Liver (tissue), 9 donors: ENCODE measurements around the gene CHKA. TPM values are rescaled to one million over a fixed set of nuclear protein-coding genes. Genes with fewer than 3 reads are reported as not detected.

Source experiments
- DNase-seq: peaks from one replicate; pipeline ENCODE4 v3.0.0-alpha.2; 2017; ENCODE audit warnings: low spot score
- H3K27ac ChIP-seq, 2 donors: one replicate each; pipeline ENCODE4 v1.7.0; 2013; ENCODE audit warnings: inconsistent platforms in 2 of 2, low read length in 2 of 2, control low read depth in 1 of 2, low read depth in 1 of 2, mild to moderate bottlenecking in 1 of 2
- H3K27me3 ChIP-seq, 4 donors: one replicate each; pipeline versions ENCODE4 v1.6.1 to v1.7.0; 2013; ENCODE audit warnings: low read length in 3 of 4, inconsistent platforms in 1 of 4, mild to moderate bottlenecking in 1 of 4, moderate library complexity in 1 of 4; ENCODE audit not compliant: control insufficient read depth in 4 of 4, insufficient read depth in 4 of 4
- H3K36me3 ChIP-seq, 4 donors: one replicate each; pipeline versions ENCODE4 v1.6.1 to v1.7.0; 2013; ENCODE audit warnings: low read length in 3 of 4, mild to moderate bottlenecking in 3 of 4, low read depth in 1 of 4, moderate library complexity in 1 of 4; ENCODE audit not compliant: control insufficient read depth in 4 of 4, insufficient read depth in 3 of 4
- H3K4me1 ChIP-seq, 4 donors: one replicate each; pipeline versions ENCODE4 v1.6.1 to v1.7.0; 2013; ENCODE audit warnings: low read length in 3 of 4, mild to moderate bottlenecking in 3 of 4, moderate library complexity in 1 of 4; ENCODE audit not compliant: control insufficient read depth in 4 of 4, insufficient read depth in 4 of 4
- H3K4me3 ChIP-seq, 3 donors: one replicate each; pipeline versions ENCODE4 v1.6.1 to v1.7.0; 2013; ENCODE audit warnings: low read length in 3 of 3, control low read depth in 1 of 3, low read depth in 1 of 3, mild to moderate bottlenecking in 1 of 3
- H3K9ac ChIP-seq, 2 donors: one replicate each; pipeline ENCODE4 v1.7.0; 2013; ENCODE audit warnings: low read length in 2 of 2, mild to moderate bottlenecking in 2 of 2, moderate library complexity in 2 of 2, control low read depth in 1 of 2, low read depth in 1 of 2
- H3K9me3 ChIP-seq, 4 donors: one replicate each; pipeline versions ENCODE4 v1.6.1 to v1.7.0; 2013; ENCODE audit warnings: low read length in 3 of 4; ENCODE audit not compliant: control insufficient read depth in 4 of 4
- EGR1 ChIP-seq, 2 donors: IDR thresholded peaks; 2 replicates each; pipeline ENCODE4 v1.6.1; 2016 to 2018; ENCODE audit warnings: antibody characterized with exemption in 2 of 2, low read depth in 2 of 2
- FOXA1 ChIP-seq: IDR thresholded peaks from 2 replicates; pipeline ENCODE4 v1.6.1; 2016; ENCODE audit warnings: antibody characterized with exemption
- FOXA2 ChIP-seq: IDR thresholded peaks from 2 replicates; pipeline ENCODE4 v1.6.1; 2016; ENCODE audit warnings: antibody characterized with exemption
- GABPA ChIP-seq, 2 donors: IDR thresholded peaks in 1 of 2; conservative IDR thresholded peaks in 1 of 2; 2 replicates each; pipeline ENCODE4 v1.6.1; 2016; ENCODE audit warnings: antibody characterized with exemption in 2 of 2, mild to moderate bottlenecking in 1 of 2, moderate library complexity in 1 of 2
- HNF4A ChIP-seq, 2 donors: conservative IDR thresholded peaks; 2 replicates each; pipeline ENCODE4 v1.6.1; 2016; ENCODE audit warnings: antibody characterized with exemption in 2 of 2, mild to moderate bottlenecking in 2 of 2
- HNF4G ChIP-seq: IDR thresholded peaks from 2 replicates; pipeline ENCODE4 v1.6.1; 2016; ENCODE audit warnings: antibody characterized with exemption
- JUND ChIP-seq, 2 donors: IDR thresholded peaks; 2 replicates each; pipeline ENCODE4 v1.6.1; 2016; ENCODE audit warnings: antibody characterized with exemption in 2 of 2
- NR2F2 ChIP-seq: IDR thresholded peaks from 2 replicates; pipeline ENCODE4 v1.6.1; 2016; ENCODE audit warnings: antibody characterized with exemption
- RAD21 ChIP-seq, 2 donors: IDR thresholded peaks; 2 replicates each; pipeline ENCODE4 v1.6.1; 2016; ENCODE audit warnings: antibody characterized with exemption in 2 of 2, mild to moderate bottlenecking in 2 of 2
- RXRA ChIP-seq, 2 donors: IDR thresholded peaks; 2 replicates each; pipeline ENCODE4 v1.6.1; 2017 to 2018; ENCODE audit warnings: antibody characterized with exemption in 2 of 2, mild to moderate bottlenecking in 1 of 2
- SP1 ChIP-seq: IDR thresholded peaks from 2 replicates; pipeline ENCODE4 v1.6.1; 2018; ENCODE audit warnings: antibody characterized with exemption, mild to moderate bottlenecking
- TAF1 ChIP-seq: conservative IDR thresholded peaks from 2 replicates; pipeline ENCODE4 v1.6.1; 2016; ENCODE audit warnings: antibody characterized with exemption, mild to moderate bottlenecking
- YY1 ChIP-seq: IDR thresholded peaks from 2 replicates; pipeline ENCODE4 v1.6.1; 2016; ENCODE audit warnings: antibody characterized with exemption, mild to moderate bottlenecking
- WGBS: extraction: QIAGEN DNeasy Blood & Tissue Kit; methylation state at CpG from one replicate; pipeline ENCODE4 v1.1.7; 2013; 5-methylcytosine and 5-hydroxymethylcytosine counted together
- polyA plus RNA-seq, 2 donors: library from polyadenylated mRNA; stranded (reverse) in 1 of 2; unstranded in 1 of 2; fragments of 200-250 nt in 1 of 2; fragments of >200 nt in 1 of 2; fragmentation: Nextera tagmentation in 1 of 2; extraction: Ambion mirVana in 1 of 2; gene quantifications; one replicate each; pipeline versions ENCODE4 v1.2.1 to v1.2.3, GENCODE V29; 2013 to 2015
- total RNA-seq, 2 donors: library from RNA; depleted of rRNA; stranded (reverse); fragments of >200 nt; gene quantifications; one replicate each; pipeline ENCODE4 v1.2.3, GENCODE V29; 2014
- TF ChIP-seq, protein P1 (sequence below): IDR thresholded peaks from 2 replicates; pipeline ENCODE4 v1.6.1; 2016; ENCODE audit warnings: antibody characterized with exemption
- TF ChIP-seq, protein P2 (sequence below): fragments of 150-350 bp; IDR thresholded peaks from 2 replicates; pipeline ENCODE4 v1.5.1; 2017; ENCODE audit warnings: improper control_type of control experiment, low read depth, low read length; ENCODE audit not compliant: missing input control
- TF ChIP-seq, protein P3 (sequence below): IDR thresholded peaks from 2 replicates; pipeline ENCODE4 v1.6.1; 2016; ENCODE audit warnings: antibody characterized with exemption
- TF ChIP-seq, protein P4 (sequence below): IDR thresholded peaks from 2 replicates; pipeline ENCODE4 v1.6.1; 2016; ENCODE audit warnings: antibody characterized with exemption, mild to moderate bottlenecking
- TF ChIP-seq, protein P5 (sequence below): IDR thresholded peaks from 2 replicates; pipeline ENCODE4 v1.6.1; 2016; ENCODE audit warnings: antibody characterized with exemption
- donor health status: healthy.
- donor health status: healthy.
- donor health status: healthy.
- donor health status: healthy.
- donor health status: healthy.

CHKA gene
- total and polyA plus RNA-seq, 4 donors = 11.4 to 41.9 (median 17.3) TPM

DNA sequence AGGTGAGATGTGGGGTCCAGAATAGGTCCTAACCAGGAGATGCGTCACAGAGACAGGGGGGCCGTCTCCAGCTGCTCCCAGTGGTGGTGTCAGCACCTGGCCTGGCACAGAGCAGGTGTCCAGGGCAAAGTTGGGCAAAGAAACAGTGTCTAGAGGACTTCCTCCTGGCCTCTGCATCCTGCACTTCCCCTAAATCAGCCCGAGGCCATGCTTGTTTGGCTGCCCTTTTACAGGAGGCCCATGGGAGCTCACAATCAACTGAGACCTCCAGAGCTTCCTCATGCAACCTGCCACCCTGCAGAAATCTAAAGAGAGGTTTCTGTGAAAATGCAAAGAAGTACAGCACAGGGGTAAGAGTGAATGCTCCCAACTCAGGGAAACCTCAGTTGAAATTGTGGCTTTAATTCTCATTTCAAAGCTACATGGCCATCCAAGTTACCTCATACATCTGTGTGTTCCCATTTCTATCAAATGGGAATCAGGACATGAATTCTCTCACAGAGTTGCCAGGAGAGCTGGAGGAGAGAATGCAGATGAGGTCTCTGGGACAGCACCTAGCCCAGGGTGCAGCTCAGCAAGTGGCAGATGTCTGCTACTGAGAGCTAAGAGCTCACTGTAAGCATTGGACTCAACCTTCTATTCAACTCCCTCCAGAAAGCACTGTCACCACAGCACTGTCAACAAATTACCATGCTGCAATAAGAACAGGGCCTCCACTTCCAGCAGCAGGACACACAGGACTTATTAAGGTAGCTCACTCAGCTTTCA is 49.7 kb downstream of the CHKA start:
- H3K27ac ChIP-seq = no peak overlapping the region
- no peaks in the 10 kb centered on the region for H3K27me3 ChIP-seq
- TF ChIP-seq, protein P1, sequence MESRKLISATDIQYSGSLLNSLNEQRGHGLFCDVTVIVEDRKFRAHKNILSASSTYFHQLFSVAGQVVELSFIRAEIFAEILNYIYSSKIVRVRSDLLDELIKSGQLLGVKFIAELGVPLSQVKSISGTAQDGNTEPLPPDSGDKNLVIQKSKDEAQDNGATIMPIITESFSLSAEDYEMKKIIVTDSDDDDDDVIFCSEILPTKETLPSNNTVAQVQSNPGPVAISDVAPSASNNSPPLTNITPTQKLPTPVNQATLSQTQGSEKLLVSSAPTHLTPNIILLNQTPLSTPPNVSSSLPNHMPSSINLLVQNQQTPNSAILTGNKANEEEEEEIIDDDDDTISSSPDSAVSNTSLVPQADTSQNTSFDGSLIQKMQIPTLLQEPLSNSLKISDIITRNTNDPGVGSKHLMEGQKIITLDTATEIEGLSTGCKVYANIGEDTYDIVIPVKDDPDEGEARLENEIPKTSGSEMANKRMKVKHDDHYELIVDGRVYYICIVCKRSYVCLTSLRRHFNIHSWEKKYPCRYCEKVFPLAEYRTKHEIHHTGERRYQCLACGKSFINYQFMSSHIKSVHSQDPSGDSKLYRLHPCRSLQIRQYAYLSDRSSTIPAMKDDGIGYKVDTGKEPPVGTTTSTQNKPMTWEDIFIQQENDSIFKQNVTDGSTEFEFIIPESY = no peak
- no peak for TF ChIP-seq YY1
- no peak for TF ChIP-seq HNF4A (conservative IDR thresholded peaks at IDR 0.05)
- TF ChIP-seq FOXA1 = no peak
- no peak for TF ChIP-seq JUND (IDR thresholded peaks at IDR 0.05)
- no peak for TF ChIP-seq HNF4G
- TF ChIP-seq RXRA (IDR thresholded peaks at IDR 0.05) = no peak
- no peak for TF ChIP-seq TAF1
- TF ChIP-seq, protein P2, sequence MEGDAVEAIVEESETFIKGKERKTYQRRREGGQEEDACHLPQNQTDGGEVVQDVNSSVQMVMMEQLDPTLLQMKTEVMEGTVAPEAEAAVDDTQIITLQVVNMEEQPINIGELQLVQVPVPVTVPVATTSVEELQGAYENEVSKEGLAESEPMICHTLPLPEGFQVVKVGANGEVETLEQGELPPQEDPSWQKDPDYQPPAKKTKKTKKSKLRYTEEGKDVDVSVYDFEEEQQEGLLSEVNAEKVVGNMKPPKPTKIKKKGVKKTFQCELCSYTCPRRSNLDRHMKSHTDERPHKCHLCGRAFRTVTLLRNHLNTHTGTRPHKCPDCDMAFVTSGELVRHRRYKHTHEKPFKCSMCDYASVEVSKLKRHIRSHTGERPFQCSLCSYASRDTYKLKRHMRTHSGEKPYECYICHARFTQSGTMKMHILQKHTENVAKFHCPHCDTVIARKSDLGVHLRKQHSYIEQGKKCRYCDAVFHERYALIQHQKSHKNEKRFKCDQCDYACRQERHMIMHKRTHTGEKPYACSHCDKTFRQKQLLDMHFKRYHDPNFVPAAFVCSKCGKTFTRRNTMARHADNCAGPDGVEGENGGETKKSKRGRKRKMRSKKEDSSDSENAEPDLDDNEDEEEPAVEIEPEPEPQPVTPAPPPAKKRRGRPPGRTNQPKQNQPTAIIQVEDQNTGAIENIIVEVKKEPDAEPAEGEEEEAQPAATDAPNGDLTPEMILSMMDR = no peak
- TF ChIP-seq GABPA (IDR thresholded peaks at IDR 0.05 in 1 of 2, conservative IDR thresholded peaks at IDR 0.05 in 1 of 2) = no peak
- TF ChIP-seq, protein P3, sequence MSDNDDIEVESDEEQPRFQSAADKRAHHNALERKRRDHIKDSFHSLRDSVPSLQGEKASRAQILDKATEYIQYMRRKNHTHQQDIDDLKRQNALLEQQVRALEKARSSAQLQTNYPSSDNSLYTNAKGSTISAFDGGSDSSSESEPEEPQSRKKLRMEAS = no peak
- no peak for TF ChIP-seq FOXA2
- TF ChIP-seq NR2F2 = no peak
- TF ChIP-seq RAD21 (IDR thresholded peaks at IDR 0.05) = no peak
- TF ChIP-seq, protein P4, sequence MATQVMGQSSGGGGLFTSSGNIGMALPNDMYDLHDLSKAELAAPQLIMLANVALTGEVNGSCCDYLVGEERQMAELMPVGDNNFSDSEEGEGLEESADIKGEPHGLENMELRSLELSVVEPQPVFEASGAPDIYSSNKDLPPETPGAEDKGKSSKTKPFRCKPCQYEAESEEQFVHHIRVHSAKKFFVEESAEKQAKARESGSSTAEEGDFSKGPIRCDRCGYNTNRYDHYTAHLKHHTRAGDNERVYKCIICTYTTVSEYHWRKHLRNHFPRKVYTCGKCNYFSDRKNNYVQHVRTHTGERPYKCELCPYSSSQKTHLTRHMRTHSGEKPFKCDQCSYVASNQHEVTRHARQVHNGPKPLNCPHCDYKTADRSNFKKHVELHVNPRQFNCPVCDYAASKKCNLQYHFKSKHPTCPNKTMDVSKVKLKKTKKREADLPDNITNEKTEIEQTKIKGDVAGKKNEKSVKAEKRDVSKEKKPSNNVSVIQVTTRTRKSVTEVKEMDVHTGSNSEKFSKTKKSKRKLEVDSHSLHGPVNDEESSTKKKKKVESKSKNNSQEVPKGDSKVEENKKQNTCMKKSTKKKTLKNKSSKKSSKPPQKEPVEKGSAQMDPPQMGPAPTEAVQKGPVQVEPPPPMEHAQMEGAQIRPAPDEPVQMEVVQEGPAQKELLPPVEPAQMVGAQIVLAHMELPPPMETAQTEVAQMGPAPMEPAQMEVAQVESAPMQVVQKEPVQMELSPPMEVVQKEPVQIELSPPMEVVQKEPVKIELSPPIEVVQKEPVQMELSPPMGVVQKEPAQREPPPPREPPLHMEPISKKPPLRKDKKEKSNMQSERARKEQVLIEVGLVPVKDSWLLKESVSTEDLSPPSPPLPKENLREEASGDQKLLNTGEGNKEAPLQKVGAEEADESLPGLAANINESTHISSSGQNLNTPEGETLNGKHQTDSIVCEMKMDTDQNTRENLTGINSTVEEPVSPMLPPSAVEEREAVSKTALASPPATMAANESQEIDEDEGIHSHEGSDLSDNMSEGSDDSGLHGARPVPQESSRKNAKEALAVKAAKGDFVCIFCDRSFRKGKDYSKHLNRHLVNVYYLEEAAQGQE = no peak
- TF ChIP-seq SP1 = no peak
- TF ChIP-seq, protein P5, sequence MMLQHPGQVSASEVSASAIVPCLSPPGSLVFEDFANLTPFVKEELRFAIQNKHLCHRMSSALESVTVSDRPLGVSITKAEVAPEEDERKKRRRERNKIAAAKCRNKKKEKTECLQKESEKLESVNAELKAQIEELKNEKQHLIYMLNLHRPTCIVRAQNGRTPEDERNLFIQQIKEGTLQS = no peak
- no peak for TF ChIP-seq EGR1 (IDR thresholded peaks at IDR 0.05; ENCODE audit: low read depth in 2 of 2)
- peaks cover 2 to 12% (median 9%) of the 10 kb centered on the region in 4 donors for H3K4me1 ChIP-seq
- no peak overlapping the region for H3K4me3 ChIP-seq
- WGBS = 88% methylated on average over 3 of the region's 3 CpGs
- H3K36me3 ChIP-seq = peaks cover 7 to 46% (median 22%) of the 10 kb centered on the region in 4 donors
- H3K9me3 ChIP-seq = no peaks in the 10 kb centered on the region
- H3K9ac ChIP-seq = no peak overlapping the region
- DNase-seq = no peak
